Adrenal gland (tissue), 5 donors: ENCODE results near the gene ID2.

Experiments
- CTCF ChIP-seq, 6 experiments: fragments of 450-650 bp in 4 of 6; fragments of 200-600 bp in 2 of 6; sonication (generic) in 1 of 6; IDR thresholded peaks; 1 replicate in 5 of 6; 2 replicates in 1 of 6; pipeline versions ENCODE4 v1.5.1 to v1.8.0; 2016 to 2021; ENCODE audit warnings: antibody characterized with exemption in 6 of 6, mild to moderate bottlenecking in 2 of 6, moderate library complexity in 1 of 6
- POLR2A ChIP-seq, 2 donors: fragments of 450-650 bp; IDR thresholded peaks; one replicate each; pipeline ENCODE4 v1.6.1; 2017; ENCODE audit warnings: antibody characterized with exemption in 2 of 2, mild to moderate bottlenecking in 2 of 2, moderate library complexity in 1 of 2
- donor health status: DM: no; HTN: no; CAD: no.

GRCh38 chr2:8666581-8666980 is 15.3 kb upstream of the ID2 start:
- TF ChIP-seq CTCF (IDR thresholded peaks at IDR 0.05), result no peak
- no peak for TF ChIP-seq POLR2A (IDR thresholded peaks at IDR 0.05)
